ENCODE measurements around the gene MSH3.

The MSH3 gene

GRCh38 chr5:80703747-80704146 is 49.3 kb downstream of the MSH3 start:
- no peak overlapping the region for H3K27ac Mint-ChIP-seq
- H3K27me3 Mint-ChIP-seq (ENCODE audit: low read depth) = no peaks in the 10 kb centered on the region
- TF ChIP-seq, protein P1, sequence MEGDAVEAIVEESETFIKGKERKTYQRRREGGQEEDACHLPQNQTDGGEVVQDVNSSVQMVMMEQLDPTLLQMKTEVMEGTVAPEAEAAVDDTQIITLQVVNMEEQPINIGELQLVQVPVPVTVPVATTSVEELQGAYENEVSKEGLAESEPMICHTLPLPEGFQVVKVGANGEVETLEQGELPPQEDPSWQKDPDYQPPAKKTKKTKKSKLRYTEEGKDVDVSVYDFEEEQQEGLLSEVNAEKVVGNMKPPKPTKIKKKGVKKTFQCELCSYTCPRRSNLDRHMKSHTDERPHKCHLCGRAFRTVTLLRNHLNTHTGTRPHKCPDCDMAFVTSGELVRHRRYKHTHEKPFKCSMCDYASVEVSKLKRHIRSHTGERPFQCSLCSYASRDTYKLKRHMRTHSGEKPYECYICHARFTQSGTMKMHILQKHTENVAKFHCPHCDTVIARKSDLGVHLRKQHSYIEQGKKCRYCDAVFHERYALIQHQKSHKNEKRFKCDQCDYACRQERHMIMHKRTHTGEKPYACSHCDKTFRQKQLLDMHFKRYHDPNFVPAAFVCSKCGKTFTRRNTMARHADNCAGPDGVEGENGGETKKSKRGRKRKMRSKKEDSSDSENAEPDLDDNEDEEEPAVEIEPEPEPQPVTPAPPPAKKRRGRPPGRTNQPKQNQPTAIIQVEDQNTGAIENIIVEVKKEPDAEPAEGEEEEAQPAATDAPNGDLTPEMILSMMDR (IDR thresholded peaks at IDR 0.05; ENCODE audit: unreplicated experiment in 3 of 3) = no peak
- no peaks in the 10 kb centered on the region for H3K4me1 Mint-ChIP-seq
- peaks cover 19% of the 10 kb centered on the region for H3K36me3 Mint-ChIP-seq (ENCODE audit: low read depth)
- H3K9me3 Mint-ChIP-seq = no peaks in the 10 kb centered on the region
- no peak overlapping the region for H3K4me3 Mint-ChIP-seq

DNA sequence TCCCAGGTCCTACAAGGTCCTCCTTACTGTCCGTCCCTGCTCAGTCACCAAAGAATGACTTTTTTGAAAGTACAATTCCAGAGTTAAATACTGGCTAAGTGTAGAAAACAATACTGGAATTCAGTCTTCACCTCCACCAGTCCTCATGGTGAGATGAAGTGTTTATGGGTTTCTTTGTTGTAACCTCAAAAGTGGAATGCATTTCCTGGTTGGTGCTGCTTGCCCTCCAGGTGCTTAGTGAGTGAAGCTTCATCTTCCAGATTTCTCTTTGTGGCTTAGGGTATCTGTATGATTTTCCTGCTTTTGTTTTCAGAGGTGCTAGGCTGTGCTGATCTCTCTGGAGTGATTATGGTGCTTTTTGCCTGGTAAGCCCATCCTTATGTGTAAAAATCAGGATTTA is 49.8 kb downstream of the MSH3 start:
- no peak overlapping the region for H3K4me3 Mint-ChIP-seq
- TF ChIP-seq, protein P1 (IDR thresholded peaks at IDR 0.05; ENCODE audit: unreplicated experiment in 3 of 3) = no peak
- peaks cover 19% of the 10 kb centered on the region for H3K36me3 Mint-ChIP-seq (ENCODE audit: low read depth)
- no peak overlapping the region for H3K27ac Mint-ChIP-seq
- H3K27me3 Mint-ChIP-seq (ENCODE audit: low read depth) = no peaks in the 10 kb centered on the region
- H3K9me3 Mint-ChIP-seq = no peaks in the 10 kb centered on the region
- H3K4me1 Mint-ChIP-seq = no peaks in the 10 kb centered on the region

DNA sequence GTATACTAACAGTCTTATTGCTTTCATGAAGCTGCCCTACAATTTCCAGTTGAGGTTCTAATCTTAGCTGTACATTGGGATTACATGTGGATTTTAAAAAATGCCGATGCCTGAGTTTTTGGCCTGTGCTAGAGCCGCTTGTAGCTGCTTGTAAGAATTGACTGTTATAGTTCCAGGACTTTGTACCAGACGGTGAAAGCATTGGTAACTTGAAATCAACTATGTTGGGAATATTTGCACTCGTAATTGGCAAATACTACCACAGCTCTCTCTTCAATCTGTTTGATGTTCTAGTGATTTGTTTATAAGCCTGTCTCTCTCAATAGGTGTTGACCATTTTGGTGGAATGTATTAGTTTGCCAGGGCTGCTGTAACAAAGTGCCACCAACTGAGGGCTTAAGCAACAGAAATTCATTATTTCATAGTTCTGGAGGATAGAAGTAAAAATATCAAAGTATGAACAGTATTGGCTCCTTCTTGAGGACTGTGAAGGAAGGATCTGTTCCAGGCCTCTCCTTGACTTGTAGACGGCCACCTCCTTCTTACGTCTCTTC is 50.8 kb downstream of the MSH3 start:
- peaks cover 25% of the 10 kb centered on the region for H3K36me3 Mint-ChIP-seq (ENCODE audit: low read depth)
- H3K9me3 Mint-ChIP-seq = no peaks in the 10 kb centered on the region
- H3K4me3 Mint-ChIP-seq = no peak overlapping the region
- no peak overlapping the region for H3K27ac Mint-ChIP-seq
- no peaks in the 10 kb centered on the region for H3K27me3 Mint-ChIP-seq (ENCODE audit: low read depth)
- TF ChIP-seq, protein P1 (IDR thresholded peaks at IDR 0.05; ENCODE audit: unreplicated experiment in 3 of 3) = no peak
- H3K4me1 Mint-ChIP-seq = no peaks in the 10 kb centered on the region

DNA sequence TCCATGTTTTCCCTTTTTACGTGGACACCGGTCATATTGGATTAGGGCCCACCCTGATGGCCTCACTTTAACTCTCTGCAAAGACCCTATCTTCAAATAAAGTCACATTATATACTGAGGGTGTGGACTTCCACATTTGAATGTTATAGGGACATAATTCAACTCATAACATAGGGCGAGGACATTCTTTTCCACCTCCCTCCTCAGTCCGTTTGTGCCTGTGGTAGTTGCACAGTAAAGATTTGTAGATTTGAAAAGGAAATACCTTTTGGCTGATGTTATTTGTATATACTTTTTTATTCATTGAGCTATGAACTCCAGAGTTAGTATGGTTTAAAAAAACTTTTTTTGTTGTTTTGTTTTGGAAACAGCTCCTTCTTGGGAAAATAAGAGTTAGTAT is 51.3 kb downstream of the MSH3 start:
- no peaks in the 10 kb centered on the region for H3K27me3 Mint-ChIP-seq (ENCODE audit: low read depth)

DNA sequence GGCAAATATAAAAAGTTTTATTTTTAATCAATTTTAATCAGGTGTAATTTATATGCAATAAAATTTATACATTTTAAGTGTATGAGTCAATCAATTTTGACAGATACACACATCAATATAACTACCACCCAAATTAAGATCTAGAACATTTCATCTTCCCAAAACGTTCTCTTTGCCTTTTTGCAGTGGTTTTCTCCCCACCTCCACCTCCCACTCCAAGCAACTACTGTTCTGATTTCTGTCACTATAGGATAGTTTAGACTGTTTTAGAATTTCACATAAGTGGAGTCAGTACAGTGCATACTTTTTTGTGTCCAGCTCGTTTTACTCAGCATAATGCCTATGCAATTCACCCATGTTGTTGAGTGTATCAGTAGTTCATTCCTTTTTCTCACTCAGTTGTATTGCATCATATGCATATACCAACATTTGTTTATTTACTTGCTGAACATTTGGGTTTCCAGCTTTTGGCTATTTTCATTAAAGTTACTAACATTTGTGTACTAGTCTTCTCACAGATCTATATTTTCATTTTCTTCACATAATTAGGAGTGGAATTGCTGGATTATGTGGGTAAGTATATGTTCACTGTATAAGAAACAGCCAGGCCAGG is 52.5 kb downstream of the MSH3 start:
- Mint-ChIP-seq H3K4me1 (no peaks in the 10 kb centered on the region), H3K27ac (no peak overlapping the region), H3K36me3 (ENCODE audit: low read depth) (peaks cover 27% of the 10 kb centered on the region), H3K27me3 (ENCODE audit: low read depth) (no peaks in the 10 kb centered on the region), H3K4me3 (no peak overlapping the region), H3K9me3 (no peaks in the 10 kb centered on the region)
- TF ChIP-seq, protein P1 (IDR thresholded peaks at IDR 0.05; ENCODE audit: unreplicated experiment in 3 of 3) = no peak

More for the DNA sequence above, 51.3 kb downstream of the MSH3 start:
- Mint-ChIP-seq H3K36me3 (ENCODE audit: low read depth) (peaks cover 25% of the 10 kb centered on the region), H3K9me3 (no peaks in the 10 kb centered on the region), H3K4me1 (no peaks in the 10 kb centered on the region), H3K27ac (no peak overlapping the region), H3K4me3 (no peak overlapping the region)
- TF ChIP-seq, protein P1 (IDR thresholded peaks at IDR 0.05; ENCODE audit: unreplicated experiment in 3 of 3) = no peak

DNA sequence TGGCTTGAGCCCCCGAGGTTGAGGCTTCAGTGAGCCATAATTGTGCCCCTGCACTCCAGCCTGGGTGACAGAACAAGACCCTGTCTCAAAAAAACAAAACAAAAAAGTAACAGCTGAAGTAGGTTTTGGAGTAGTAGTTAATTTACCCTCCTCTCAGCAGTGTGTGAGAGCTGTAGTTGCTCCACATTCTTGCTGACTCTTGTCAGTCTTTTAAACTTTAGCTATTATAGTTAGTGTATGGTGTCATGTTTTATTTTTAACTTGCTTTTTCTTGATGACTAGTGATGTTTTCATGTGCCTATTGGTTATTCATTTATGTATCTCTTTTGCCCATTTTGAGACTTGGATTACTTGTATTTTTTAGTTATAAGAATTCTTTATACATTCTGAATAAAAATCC is 53.2 kb downstream of the MSH3 start:
- no peak overlapping the region for H3K4me3 Mint-ChIP-seq
- TF ChIP-seq, protein P1 (IDR thresholded peaks at IDR 0.05; ENCODE audit: unreplicated experiment in 3 of 3) = no peak
- no peak overlapping the region for H3K27ac Mint-ChIP-seq
- no peaks in the 10 kb centered on the region for H3K4me1 Mint-ChIP-seq
- H3K36me3 Mint-ChIP-seq (ENCODE audit: low read depth) = peaks cover 25% of the 10 kb centered on the region
- no peaks in the 10 kb centered on the region for H3K9me3 Mint-ChIP-seq
- H3K27me3 Mint-ChIP-seq (ENCODE audit: low read depth) = no peaks in the 10 kb centered on the region
